ENCODE results near the gene CCNH. TPM values are rescaled to one million over a fixed set of nuclear protein-coding genes. Genes with fewer than 3 reads are reported as not detected.

The CCNH gene
- total RNA-seq, 1 experiment from 2014 or later = 44.0 TPM

DNA sequence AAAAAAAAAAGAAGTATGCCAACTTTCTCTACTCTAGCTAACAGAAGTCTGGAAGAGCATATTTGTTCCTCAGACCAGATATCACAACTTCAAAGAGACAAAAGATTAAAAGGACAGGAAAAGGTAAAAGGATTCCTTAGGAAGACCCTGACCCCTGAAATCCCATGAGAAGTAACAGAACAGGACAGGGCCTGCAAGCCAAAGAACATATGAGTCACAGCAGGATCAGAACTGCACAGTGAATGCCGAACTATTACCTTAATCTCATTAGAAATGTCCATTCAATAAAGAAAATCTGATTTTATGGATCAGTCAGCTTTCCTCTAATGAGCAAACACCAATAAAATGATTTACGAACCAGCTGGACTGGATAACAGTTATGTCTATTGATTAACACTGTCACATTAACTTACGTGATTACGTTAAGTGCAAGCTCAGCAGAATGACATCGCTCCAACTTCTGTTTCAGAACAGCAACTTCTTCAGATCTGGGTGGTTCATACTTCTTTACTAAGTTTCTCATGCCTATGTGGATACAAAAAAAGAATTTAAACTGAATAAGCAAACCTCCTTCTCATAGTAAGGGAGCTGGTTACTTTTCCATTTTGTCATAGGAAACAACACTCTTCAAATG is 13.6 kb downstream of the CCNH start:
- ChIA-PET POLR2A (interaction anchor here (0.6 kb wide), 1 partner anchor 73 kb away, joined by 13 read pairs; no protein-coding TSS in a partner anchor), CTCF (no interaction called here)
- Histone ChIP-seq H3K27me3 (ENCODE audit: control insufficient read depth, insufficient read depth, low read length) (no peaks in the 10 kb centered on the region), H3K9me3 (ENCODE audit: control insufficient read depth, insufficient read depth, low read depth, low read length) (no peaks in the 10 kb centered on the region), H3K4me3 (ENCODE audit: low read depth in 2 of 2, low read length in 2 of 2) (no peak overlapping the region), H3K4me1 (ENCODE audit: control insufficient read depth, insufficient read depth, low read length) (no peaks in the 10 kb centered on the region), H3K27ac (ENCODE audit: low read length) (no peak overlapping the region), H3K36me3 (ENCODE audit: control insufficient read depth, insufficient read depth, low read length) (peaks cover 53% of the 10 kb centered on the region)
- DNase-seq (ENCODE audit: low read depth, low spot score) (no peak), ATAC-seq (no peak)
- TF ChIP-seq, protein P1, sequence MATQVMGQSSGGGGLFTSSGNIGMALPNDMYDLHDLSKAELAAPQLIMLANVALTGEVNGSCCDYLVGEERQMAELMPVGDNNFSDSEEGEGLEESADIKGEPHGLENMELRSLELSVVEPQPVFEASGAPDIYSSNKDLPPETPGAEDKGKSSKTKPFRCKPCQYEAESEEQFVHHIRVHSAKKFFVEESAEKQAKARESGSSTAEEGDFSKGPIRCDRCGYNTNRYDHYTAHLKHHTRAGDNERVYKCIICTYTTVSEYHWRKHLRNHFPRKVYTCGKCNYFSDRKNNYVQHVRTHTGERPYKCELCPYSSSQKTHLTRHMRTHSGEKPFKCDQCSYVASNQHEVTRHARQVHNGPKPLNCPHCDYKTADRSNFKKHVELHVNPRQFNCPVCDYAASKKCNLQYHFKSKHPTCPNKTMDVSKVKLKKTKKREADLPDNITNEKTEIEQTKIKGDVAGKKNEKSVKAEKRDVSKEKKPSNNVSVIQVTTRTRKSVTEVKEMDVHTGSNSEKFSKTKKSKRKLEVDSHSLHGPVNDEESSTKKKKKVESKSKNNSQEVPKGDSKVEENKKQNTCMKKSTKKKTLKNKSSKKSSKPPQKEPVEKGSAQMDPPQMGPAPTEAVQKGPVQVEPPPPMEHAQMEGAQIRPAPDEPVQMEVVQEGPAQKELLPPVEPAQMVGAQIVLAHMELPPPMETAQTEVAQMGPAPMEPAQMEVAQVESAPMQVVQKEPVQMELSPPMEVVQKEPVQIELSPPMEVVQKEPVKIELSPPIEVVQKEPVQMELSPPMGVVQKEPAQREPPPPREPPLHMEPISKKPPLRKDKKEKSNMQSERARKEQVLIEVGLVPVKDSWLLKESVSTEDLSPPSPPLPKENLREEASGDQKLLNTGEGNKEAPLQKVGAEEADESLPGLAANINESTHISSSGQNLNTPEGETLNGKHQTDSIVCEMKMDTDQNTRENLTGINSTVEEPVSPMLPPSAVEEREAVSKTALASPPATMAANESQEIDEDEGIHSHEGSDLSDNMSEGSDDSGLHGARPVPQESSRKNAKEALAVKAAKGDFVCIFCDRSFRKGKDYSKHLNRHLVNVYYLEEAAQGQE (IDR thresholded peaks at IDR 0.05; ENCODE audit: insufficient read depth in 1 of 2, low read depth in 2 of 2, low read length in 1 of 2) = no peak
- TF ChIP-seq POLR2AphosphoS5 (IDR thresholded peaks at IDR 0.05; ENCODE audit: low read depth, low read length) = no peak
- TF ChIP-seq SIN3A (IDR thresholded peaks at IDR 0.05; ENCODE audit: borderline replicate concordance, insufficient read depth, low read depth, low read length) = no peak
- TF ChIP-seq, protein P2, sequence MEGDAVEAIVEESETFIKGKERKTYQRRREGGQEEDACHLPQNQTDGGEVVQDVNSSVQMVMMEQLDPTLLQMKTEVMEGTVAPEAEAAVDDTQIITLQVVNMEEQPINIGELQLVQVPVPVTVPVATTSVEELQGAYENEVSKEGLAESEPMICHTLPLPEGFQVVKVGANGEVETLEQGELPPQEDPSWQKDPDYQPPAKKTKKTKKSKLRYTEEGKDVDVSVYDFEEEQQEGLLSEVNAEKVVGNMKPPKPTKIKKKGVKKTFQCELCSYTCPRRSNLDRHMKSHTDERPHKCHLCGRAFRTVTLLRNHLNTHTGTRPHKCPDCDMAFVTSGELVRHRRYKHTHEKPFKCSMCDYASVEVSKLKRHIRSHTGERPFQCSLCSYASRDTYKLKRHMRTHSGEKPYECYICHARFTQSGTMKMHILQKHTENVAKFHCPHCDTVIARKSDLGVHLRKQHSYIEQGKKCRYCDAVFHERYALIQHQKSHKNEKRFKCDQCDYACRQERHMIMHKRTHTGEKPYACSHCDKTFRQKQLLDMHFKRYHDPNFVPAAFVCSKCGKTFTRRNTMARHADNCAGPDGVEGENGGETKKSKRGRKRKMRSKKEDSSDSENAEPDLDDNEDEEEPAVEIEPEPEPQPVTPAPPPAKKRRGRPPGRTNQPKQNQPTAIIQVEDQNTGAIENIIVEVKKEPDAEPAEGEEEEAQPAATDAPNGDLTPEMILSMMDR (IDR thresholded peaks at IDR 0.05) = no peak
- no peak for TF ChIP-seq TCF7L2 (IDR thresholded peaks at IDR 0.05; ENCODE audit: low read depth, low read length)
- no TSS peak for BruUV-seq (replicated peaks)
- in situ Hi-C loops (cut with HindIII; ENCODE audit: low pct_unique_long_range_greater_than_20kb, low sequenced_read_pairs) = no loop called here
- intact Hi-C loops (cut with micrococcal nuclease; ENCODE audit: unreplicated experiment) = no loop called here

DNA sequence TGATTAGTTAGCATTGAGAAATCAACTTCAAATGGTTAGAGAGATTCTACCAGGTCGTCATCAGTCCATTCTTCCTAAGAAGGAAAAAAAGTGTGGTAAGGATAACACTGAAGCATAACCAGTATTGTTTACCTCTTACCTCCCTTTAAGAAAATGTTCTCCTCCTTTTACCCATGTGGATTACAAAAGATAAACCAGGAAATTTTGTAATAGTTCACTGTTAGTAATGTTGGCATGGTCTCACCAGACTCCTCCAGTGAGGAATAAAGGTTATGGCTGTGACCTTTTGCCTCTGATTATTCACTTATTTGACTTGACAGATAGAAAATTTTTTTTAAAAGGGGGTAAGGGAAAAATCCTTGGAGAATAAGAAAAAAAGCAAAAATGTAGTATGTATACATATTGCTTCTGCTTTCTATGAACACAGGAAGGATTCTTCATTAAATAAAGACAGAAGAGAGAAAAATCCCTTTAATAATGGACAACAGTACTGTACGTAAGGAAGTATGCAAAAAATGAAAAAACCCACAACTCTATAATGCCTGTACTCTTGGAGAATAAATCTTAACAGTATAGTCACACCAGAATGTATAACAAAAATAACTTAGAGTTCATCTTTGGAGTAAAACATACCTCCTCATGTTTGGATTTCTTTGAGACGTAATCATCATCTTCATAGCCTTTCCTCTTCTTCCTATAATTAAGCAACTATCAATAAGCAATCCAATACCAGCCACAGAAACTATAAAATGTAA is 18.1 kb downstream of the CCNH start:
- Histone ChIP-seq H3K36me3 (ENCODE audit: control insufficient read depth, insufficient read depth, low read length) (peaks cover 56% of the 10 kb centered on the region), H3K27ac (ENCODE audit: low read length) (no peak overlapping the region), H3K27me3 (ENCODE audit: control insufficient read depth, insufficient read depth, low read length) (no peaks in the 10 kb centered on the region), H3K4me3 (ENCODE audit: low read depth in 2 of 2, low read length in 2 of 2) (no peak overlapping the region), H3K4me1 (ENCODE audit: control insufficient read depth, insufficient read depth, low read length) (no peaks in the 10 kb centered on the region; the same call in 1 of the 2 replicates), H3K9me3 (ENCODE audit: control insufficient read depth, insufficient read depth, low read depth, low read length) (no peaks in the 10 kb centered on the region)
- in situ Hi-C loops (cut with HindIII; ENCODE audit: low pct_unique_long_range_greater_than_20kb, low sequenced_read_pairs) = no loop called here
- ChIA-PET POLR2A (no interaction called here), CTCF (no interaction called here)
- BruUV-seq (replicated peaks) = no TSS peak
- DNase-seq (ENCODE audit: low read depth, low spot score) (no peak), ATAC-seq (no peak)
- intact Hi-C loops (cut with micrococcal nuclease; ENCODE audit: unreplicated experiment) = no loop called here
- TF ChIP-seq SIN3A (IDR thresholded peaks at IDR 0.05; ENCODE audit: borderline replicate concordance, insufficient read depth, low read depth, low read length) (no peak), TCF7L2 (IDR thresholded peaks at IDR 0.05; ENCODE audit: low read depth, low read length) (no peak), POLR2AphosphoS5 (IDR thresholded peaks at IDR 0.05; ENCODE audit: low read depth, low read length) (no peak)
- TF ChIP-seq, protein P2 (IDR thresholded peaks at IDR 0.05) = no peak
- TF ChIP-seq, protein P1 (IDR thresholded peaks at IDR 0.05; ENCODE audit: insufficient read depth in 1 of 2, low read depth in 2 of 2, low read length in 1 of 2) = no peak

Data from Panc1 (cell line).